Smooth muscle cell (in vitro differentiated cells): ENCODE data around the gene CDK5. TPM values are rescaled to one million over a fixed set of nuclear protein-coding genes. Genes with fewer than 3 reads are reported as not detected.
"Not testable (repeated sequence)": the region's sequence is repeated elsewhere in the genome, so short reads cannot be mapped to it uniquely, and the experiment has no call there.

Source experiments
- DNase-seq: peaks from one replicate; lab custom pipeline; 2025; ENCODE audit not compliant: unreplicated experiment; lab: John Stamatoyannopoulos, UW
- H2AFZ ChIP-seq: fragments of 200-600 bp; sonication (generic); 2 replicates; pipeline ENCODE4 v1.6.0; 2016; ENCODE audit warnings: antibody characterized with exemption, low read depth, mild to moderate bottlenecking
- H3F3A ChIP-seq: fragments of 200-600 bp; sonication (generic); 2 replicates; pipeline ENCODE4 v1.6.0; 2017; ENCODE audit warnings: antibody characterized with exemption, low read depth
- H3K27ac ChIP-seq: fragments of 200-600 bp; sonication (generic); 2 replicates; pipeline ENCODE4 v1.5.1; 2016; ENCODE audit warnings: low read depth, mild to moderate bottlenecking
- H3K27me3 ChIP-seq: fragments of 200-600 bp; sonication (generic); 2 replicates; pipeline ENCODE4 v1.6.1; 2016; ENCODE audit warnings: low read depth, mild to moderate bottlenecking
- H3K36me3 ChIP-seq: fragments of 200-600 bp; sonication (generic); 2 replicates; pipeline ENCODE4 v1.5.1; 2016; ENCODE audit warnings: low read depth
- H3K4me1 ChIP-seq: fragments of 200-600 bp; sonication (generic); 2 replicates; pipeline ENCODE4 v1.5.1; 2016; ENCODE audit warnings: low read depth
- H3K4me2 ChIP-seq: fragments of 200-600 bp; sonication (generic); 2 replicates; pipeline ENCODE4 v1.6.0; 2016; ENCODE audit warnings: mild to moderate bottlenecking
- H3K4me3 ChIP-seq: fragments of 200-600 bp; sonication (generic); 2 replicates; pipeline ENCODE4 v1.5.1; 2016; ENCODE audit warnings: mild to moderate bottlenecking
- H3K79me2 ChIP-seq: fragments of 200-600 bp; sonication (generic); 2 replicates; pipeline ENCODE4 v1.6.0; 2016; ENCODE audit warnings: low read depth, mild to moderate bottlenecking
- H3K9ac ChIP-seq: fragments of 200-600 bp; sonication (generic); 2 replicates; pipeline ENCODE4 v1.6.0; 2016; ENCODE audit warnings: low read depth
- H3K9me3 ChIP-seq: fragments of 200-600 bp; sonication (generic); replicated peaks from 2 replicates; pipeline ENCODE4 v1.5.1; 2016; ENCODE audit warnings: low read depth
- H4K20me1 ChIP-seq: fragments of 200-600 bp; sonication (generic); 2 replicates; pipeline ENCODE4 v1.6.0; 2016; ENCODE audit warnings: low read depth
- CTCF ChIP-seq: fragments of 200-600 bp; sonication (generic); IDR thresholded peaks from 2 replicates; pipeline ENCODE4 v1.5.1; 2017; ENCODE audit warnings: borderline replicate concordance, mild to moderate bottlenecking, antibody characterized with exemption; ENCODE audit not compliant: insufficient read depth, poor library complexity, severe bottlenecking
- WGBS: methylation state at CpG from one replicate; pipeline ENCODE4 v1.1.7; 2016; ENCODE audit warnings: low lambda C conversion rate; 5-methylcytosine and 5-hydroxymethylcytosine counted together
- polyA plus RNA-seq: library from polyadenylated mRNA; unstranded; fragments of >200 nt; fragmentation: Nextera tagmentation; extraction: Ambion mirVana; gene quantifications from 2 replicates; pipeline ENCODE4 v1.2.1, GENCODE V29; 2016
- total RNA-seq: library from RNA; depleted of rRNA; stranded (reverse); fragments of >200 nt; gene quantifications from 2 replicates; pipeline ENCODE4 v1.2.3, GENCODE V29; 2014

CDK5 gene
- total and polyA plus RNA-seq, 2 experiments from 2014 or later = 22.1 to 36.4 TPM

DNA sequence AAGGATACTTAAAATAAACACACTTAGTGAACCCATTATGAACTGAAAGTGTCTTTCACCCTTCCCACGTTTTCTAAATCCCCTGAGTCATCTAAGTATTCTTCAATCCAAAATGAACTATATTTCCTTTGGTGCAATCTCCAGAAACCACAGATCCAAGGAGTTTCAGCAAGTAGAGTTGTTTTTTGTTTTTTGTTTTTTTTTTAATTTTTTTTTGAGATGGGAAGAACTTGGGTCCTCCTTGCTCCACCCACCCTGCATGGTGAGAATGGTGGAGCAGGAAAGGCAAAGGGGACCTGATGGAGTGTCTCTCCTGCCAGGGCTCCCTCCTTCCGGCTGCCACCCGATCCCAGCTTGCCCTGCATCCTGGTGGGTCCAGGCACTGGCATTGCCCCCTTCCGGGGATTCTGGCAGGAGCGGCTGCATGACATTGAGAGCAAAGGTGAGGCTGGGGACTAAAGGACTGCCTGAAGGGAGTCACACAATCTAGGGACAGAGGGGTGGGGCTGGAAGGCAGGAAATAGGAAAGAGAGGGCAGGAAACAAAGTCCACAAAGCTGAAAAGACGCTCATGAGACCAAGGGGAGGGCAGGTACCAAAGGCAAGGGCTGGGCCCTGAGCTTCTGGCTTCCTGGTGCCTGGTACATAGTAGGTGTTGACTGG is 45.5 kb downstream of the CDK5 start:
- H2AFZ ChIP-seq = no peak overlapping the region
- 76% methylated on average over 6 of the region's 6 CpGs for WGBS
- no peaks in the 10 kb centered on the region for H3K79me2 ChIP-seq
- no peak for TF ChIP-seq CTCF
- peak overlapping the region; percentile 76 for H3K4me2 ChIP-seq
- no peak for DNase-seq
- no peak overlapping the region for H3K9ac ChIP-seq
- peaks cover 24% of the 10 kb centered on the region for H3K4me1 ChIP-seq
- peaks cover 6% of the 10 kb centered on the region for H3F3A ChIP-seq
- H3K27ac ChIP-seq = peak overlapping the region; percentile 26
- H3K36me3 ChIP-seq = no peaks in the 10 kb centered on the region
- no peaks in the 10 kb centered on the region for H3K27me3 ChIP-seq
- no peaks in the 10 kb centered on the region for H3K9me3 ChIP-seq
- no peaks in the 10 kb centered on the region for H4K20me1 ChIP-seq
- H3K4me3 ChIP-seq = no peak overlapping the region

DNA sequence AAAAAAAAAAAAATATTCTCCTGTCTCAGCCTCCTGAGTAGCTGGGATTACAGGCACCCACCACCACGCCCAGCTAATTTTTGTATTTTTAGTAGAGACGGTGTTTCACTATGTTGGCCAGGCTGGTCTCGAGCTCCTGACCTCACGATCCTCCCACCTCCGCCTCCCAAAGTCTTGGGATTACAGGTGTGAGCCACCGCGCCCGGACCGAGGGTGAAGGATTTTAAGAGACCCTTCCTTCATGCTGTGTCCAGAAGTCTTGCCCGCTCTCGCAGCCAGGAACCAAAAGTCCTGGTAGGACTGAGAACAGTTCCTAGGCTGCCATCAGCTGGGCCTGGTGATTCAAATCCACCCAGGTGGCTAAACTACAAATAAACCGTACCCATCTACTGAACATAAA is 46.1 kb downstream of the CDK5 start:
- not testable (repeated sequence) for H3K9me3 ChIP-seq, DNase-seq, H3K9ac ChIP-seq, H3K79me2 ChIP-seq, H3K36me3 ChIP-seq, H3K27me3 ChIP-seq, H3F3A ChIP-seq, H4K20me1 ChIP-seq, H3K4me3 ChIP-seq, H2AFZ ChIP-seq
- H3K27ac ChIP-seq = peak overlapping the region; percentile 26
- peaks cover 24% of the 10 kb centered on the region for H3K4me1 ChIP-seq
- peak overlapping the region; percentile 76 for H3K4me2 ChIP-seq
- WGBS = 79% methylated on average over 12 of the region's 12 CpGs

DNA sequence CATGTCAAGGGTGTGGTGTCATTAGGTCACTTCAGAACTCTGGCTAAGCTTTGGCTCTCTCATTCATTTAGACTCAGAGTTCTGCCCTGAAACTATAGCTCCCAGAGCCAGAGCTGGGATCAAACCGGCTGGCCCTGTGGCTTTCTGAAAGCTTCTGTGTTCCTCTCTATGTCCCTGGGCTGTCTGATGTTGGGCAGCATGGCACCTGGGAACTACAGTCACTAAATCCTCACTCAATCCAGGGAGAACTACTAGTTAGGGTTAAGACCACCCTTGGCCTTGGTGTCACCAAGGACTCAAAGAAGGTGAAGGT is 46.6 kb downstream of the CDK5 start:
- Histone ChIP-seq H3K27me3 (no peaks in the 10 kb centered on the region), H3K9ac (no peak overlapping the region), H3K36me3 (no peaks in the 10 kb centered on the region), H3K4me1 (peaks cover 24% of the 10 kb centered on the region), H4K20me1 (no peaks in the 10 kb centered on the region), H3K4me3 (peak overlapping the region; percentile 37), H3K79me2 (no peaks in the 10 kb centered on the region), H3K27ac (peak overlapping the region; percentile 34), H3K9me3 (no peaks in the 10 kb centered on the region), H3F3A (peaks cover 6% of the 10 kb centered on the region), H2AFZ (peak overlapping the region; percentile 68), H3K4me2 (peak overlapping the region; percentile 82)
- no peak for TF ChIP-seq CTCF
- DNase-seq = no peak
- WGBS = 15% methylated on average over 1 of the region's 1 CpG

- Histone ChIP-seq H3K4me2 (peak overlapping the region; percentile 82), H2AFZ (peak overlapping the region; percentile 68), H3K4me3 (peak overlapping the region; percentile 37), H3F3A (peaks cover 6% of the 10 kb centered on the region), H3K27me3 (no peaks in the 10 kb centered on the region), H3K4me1 (peaks cover 24% of the 10 kb centered on the region), H4K20me1 (no peaks in the 10 kb centered on the region), H3K9me3 (no peaks in the 10 kb centered on the region), H3K36me3 (no peaks in the 10 kb centered on the region), H3K27ac (peak overlapping the region; percentile 34), H3K9ac (no peak overlapping the region), H3K79me2 (no peaks in the 10 kb centered on the region)
- TF ChIP-seq CTCF = no peak
- WGBS = 26% methylated on average over 16 of the region's 18 CpGs
- DNase-seq = no peak
These were observed 47.2 kb downstream of the CDK5 start for GRCh38 chr7:151010307-151011096.
